ENCODE measurements around the gene LRRC8D. TPM values are rescaled to one million over a fixed set of nuclear protein-coding genes. Genes with fewer than 3 reads are reported as not detected.

The LRRC8D gene
- total and polyA plus RNA-seq, 2 experiments from 2014 or later = 23.6 to 48.8 TPM

DNA sequence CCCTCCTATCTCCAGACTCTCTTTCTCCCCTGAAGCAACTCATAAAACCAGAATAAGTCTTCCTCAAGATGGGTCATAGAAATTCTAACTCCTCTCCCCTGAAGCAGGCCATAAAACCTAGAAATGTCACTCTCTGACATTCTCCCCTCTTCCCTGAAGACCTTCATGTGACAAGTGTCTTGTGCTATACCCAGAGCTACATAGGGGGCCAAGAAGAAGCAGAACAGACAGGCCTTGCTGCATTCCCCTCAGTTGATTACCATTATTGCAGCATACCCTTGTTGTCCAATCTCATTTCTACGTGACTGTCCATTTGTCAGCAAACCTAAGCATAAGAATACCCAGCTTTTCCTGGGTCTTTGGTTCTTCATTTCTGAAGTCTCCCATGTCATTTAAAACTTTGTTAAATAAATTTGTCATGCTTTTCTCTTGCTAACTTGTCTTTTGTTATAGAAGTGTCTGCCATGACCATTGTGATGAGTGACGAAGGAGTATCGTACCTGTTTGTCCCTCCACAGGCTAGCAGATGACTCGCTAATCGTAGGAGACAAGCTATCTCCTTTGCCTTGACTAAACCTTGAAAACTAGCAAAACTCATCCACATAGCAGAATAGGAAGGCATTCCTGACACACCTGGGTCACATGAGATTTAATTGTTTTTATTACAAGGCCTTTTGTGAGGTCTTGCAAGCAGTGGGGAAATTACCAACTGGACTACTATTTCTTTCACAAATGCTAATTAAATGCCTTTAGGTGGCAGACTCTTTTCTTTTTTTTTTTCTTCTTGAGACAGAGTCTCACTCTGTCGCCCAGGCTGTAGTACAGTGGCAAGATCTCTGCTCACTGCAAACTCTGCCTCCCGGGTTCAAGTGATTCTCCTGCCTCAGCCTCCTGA, 134.7 kb downstream of the LRRC8D start:
- H3K27me3 Mint-ChIP-seq (ENCODE audit: insufficient read depth, low read depth, poor library complexity) = peaks cover 2% of the 10 kb centered on the region
- Histone ChIP-seq H3K4me2 (peak overlapping the region; percentile 1; the same call in 1 of the 2 replicates), H3K9me2 (ENCODE audit: insufficient read depth) (no peaks in the 10 kb centered on the region), H2AFZ (no peak overlapping the region), H4K20me1 (replicated peaks; ENCODE audit: insufficient read depth) (no peaks in the 10 kb centered on the region), H3K4me3 (no peak overlapping the region), H3K27ac (ENCODE audit: low read depth) (0 out of 2 replicates have a peak overlapping the region, but pooled peaks have one; percentile 42), H3K79me2 (replicated peaks; ENCODE audit: insufficient read depth) (no peaks in the 10 kb centered on the region), H3K36me3 (ENCODE audit: insufficient read depth) (no peaks in the 10 kb centered on the region), H3K4me1 (ENCODE audit: insufficient read depth) (peaks cover 35% of the 10 kb centered on the region), H3F3A (replicated peaks; ENCODE audit: low read depth) (no peaks in the 10 kb centered on the region), H3K27me3 (ENCODE audit: insufficient read depth) (no peaks in the 10 kb centered on the region)
- H3K27ac Mint-ChIP-seq = peak overlapping the region; percentile 4; the same call in 1 of the 2 replicates
- DNase-seq (ENCODE audit: low spot score) (no peak), ATAC-seq (no peak)
- H3K4me3 Mint-ChIP-seq = no peak overlapping the region
- H3K36me3 Mint-ChIP-seq (ENCODE audit: low read depth) = 0 out of 3 replicates have a peak, but pooled peaks cover 4% of the 10 kb centered on the region
- peaks cover 14% of the 10 kb centered on the region for H3K9me3 Mint-ChIP-seq
- TF ChIP-seq EZH2phosphoT487 (IDR thresholded peaks at IDR 0.05; ENCODE audit: unreplicated experiment) (no peak), CREB1 (CRISPR knock-in tag; IDR thresholded peaks at IDR 0.05; ENCODE audit: low read depth) (no peak), POLR2AphosphoS5 (IDR thresholded peaks at IDR 0.05; ENCODE audit: low read depth) (no peak), EZH2 (IDR thresholded peaks at IDR 0.05; ENCODE audit: low read depth, unreplicated experiment) (no peak), ZNF331 (CRISPR knock-in tag; IDR thresholded peaks at IDR 0.05; ENCODE audit: low read depth) (no peak)
- TF ChIP-seq, protein P1, sequence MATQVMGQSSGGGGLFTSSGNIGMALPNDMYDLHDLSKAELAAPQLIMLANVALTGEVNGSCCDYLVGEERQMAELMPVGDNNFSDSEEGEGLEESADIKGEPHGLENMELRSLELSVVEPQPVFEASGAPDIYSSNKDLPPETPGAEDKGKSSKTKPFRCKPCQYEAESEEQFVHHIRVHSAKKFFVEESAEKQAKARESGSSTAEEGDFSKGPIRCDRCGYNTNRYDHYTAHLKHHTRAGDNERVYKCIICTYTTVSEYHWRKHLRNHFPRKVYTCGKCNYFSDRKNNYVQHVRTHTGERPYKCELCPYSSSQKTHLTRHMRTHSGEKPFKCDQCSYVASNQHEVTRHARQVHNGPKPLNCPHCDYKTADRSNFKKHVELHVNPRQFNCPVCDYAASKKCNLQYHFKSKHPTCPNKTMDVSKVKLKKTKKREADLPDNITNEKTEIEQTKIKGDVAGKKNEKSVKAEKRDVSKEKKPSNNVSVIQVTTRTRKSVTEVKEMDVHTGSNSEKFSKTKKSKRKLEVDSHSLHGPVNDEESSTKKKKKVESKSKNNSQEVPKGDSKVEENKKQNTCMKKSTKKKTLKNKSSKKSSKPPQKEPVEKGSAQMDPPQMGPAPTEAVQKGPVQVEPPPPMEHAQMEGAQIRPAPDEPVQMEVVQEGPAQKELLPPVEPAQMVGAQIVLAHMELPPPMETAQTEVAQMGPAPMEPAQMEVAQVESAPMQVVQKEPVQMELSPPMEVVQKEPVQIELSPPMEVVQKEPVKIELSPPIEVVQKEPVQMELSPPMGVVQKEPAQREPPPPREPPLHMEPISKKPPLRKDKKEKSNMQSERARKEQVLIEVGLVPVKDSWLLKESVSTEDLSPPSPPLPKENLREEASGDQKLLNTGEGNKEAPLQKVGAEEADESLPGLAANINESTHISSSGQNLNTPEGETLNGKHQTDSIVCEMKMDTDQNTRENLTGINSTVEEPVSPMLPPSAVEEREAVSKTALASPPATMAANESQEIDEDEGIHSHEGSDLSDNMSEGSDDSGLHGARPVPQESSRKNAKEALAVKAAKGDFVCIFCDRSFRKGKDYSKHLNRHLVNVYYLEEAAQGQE (IDR thresholded peaks at IDR 0.05; ENCODE audit: unreplicated experiment) = no peak
- TF ChIP-seq, protein P2, sequence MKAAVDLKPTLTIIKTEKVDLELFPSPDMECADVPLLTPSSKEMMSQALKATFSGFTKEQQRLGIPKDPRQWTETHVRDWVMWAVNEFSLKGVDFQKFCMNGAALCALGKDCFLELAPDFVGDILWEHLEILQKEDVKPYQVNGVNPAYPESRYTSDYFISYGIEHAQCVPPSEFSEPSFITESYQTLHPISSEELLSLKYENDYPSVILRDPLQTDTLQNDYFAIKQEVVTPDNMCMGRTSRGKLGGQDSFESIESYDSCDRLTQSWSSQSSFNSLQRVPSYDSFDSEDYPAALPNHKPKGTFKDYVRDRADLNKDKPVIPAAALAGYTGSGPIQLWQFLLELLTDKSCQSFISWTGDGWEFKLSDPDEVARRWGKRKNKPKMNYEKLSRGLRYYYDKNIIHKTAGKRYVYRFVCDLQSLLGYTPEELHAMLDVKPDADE (IDR thresholded peaks at IDR 0.05) = no peak
- TF ChIP-seq, protein P3, sequence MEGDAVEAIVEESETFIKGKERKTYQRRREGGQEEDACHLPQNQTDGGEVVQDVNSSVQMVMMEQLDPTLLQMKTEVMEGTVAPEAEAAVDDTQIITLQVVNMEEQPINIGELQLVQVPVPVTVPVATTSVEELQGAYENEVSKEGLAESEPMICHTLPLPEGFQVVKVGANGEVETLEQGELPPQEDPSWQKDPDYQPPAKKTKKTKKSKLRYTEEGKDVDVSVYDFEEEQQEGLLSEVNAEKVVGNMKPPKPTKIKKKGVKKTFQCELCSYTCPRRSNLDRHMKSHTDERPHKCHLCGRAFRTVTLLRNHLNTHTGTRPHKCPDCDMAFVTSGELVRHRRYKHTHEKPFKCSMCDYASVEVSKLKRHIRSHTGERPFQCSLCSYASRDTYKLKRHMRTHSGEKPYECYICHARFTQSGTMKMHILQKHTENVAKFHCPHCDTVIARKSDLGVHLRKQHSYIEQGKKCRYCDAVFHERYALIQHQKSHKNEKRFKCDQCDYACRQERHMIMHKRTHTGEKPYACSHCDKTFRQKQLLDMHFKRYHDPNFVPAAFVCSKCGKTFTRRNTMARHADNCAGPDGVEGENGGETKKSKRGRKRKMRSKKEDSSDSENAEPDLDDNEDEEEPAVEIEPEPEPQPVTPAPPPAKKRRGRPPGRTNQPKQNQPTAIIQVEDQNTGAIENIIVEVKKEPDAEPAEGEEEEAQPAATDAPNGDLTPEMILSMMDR (conservative IDR thresholded peaks at IDR 0.05; ENCODE audit: low read depth in 2 of 2) = no peak
- peaks cover 38% of the 10 kb centered on the region for H3K4me1 Mint-ChIP-seq
